Astrocyte of the spinal cord (primary cell): ENCODE measurements around the gene IRS2.
A peak's percentile ranks its signal among the peaks of the same experiment; 100 is the strongest.
"Not testable (repeated sequence)": the region's sequence is repeated elsewhere in the genome, so short reads cannot be mapped to it uniquely, and the experiment has no call there.

ENCODE experiments used
- DNase-seq: peaks from one replicate; pipeline ENCODE4 v3.0.0; 2011; ENCODE audit warnings: low read depth, low spot score
- H3K4me3 ChIP-seq: 2 replicates; pipeline ENCODE4 v1.5.1; 2011; ENCODE audit warnings: low read depth, mild to moderate bottlenecking, low read length, moderate library complexity
- CTCF ChIP-seq: IDR thresholded peaks from 2 replicates; pipeline ENCODE4 v1.5.1; 2012; ENCODE audit warnings: low read depth, mild to moderate bottlenecking, low read length, inconsistent platforms
- in situ Hi-C: cut with HindIII; loops from 2 replicates; pipeline ENCODE4 v1.10.0; 2017; ENCODE audit warnings: low sequenced_read_pairs

IRS2 gene

GRCh38 chr13:109786457-109787134, at the start of gene IRS2:
Gene IRS2 (minus strand): TSS chr13:109786583. CDS start chr13:109786053, 530 bp downstream.
- no peak for TF ChIP-seq CTCF
- peak within 1 kb of the TSS; percentile 63 for H3K4me3 ChIP-seq
- peak; percentile 90 for DNase-seq
- in situ Hi-C loops: no loop called here

GRCh38 chr13:109834973-109835720, 48.8 kb upstream of the IRS2 start:
- no peak overlapping the region for H3K4me3 ChIP-seq
- in situ Hi-C loops: no loop called here
- DNase-seq: no peak
- TF ChIP-seq CTCF: no peak

GRCh38 chr13:109833940-109834339, 47.6 kb upstream of the IRS2 start:
- H3K4me3 ChIP-seq: no peak overlapping the region
- in situ Hi-C loops: no loop called here
- TF ChIP-seq CTCF: no peak
- no peak for DNase-seq

- TF ChIP-seq CTCF: no peak
These were observed 46.7 kb upstream of the IRS2 start for GRCh38 chr13:109833071-109833470.

GRCh38 chr13:109828591-109829316, 42.4 kb upstream of the IRS2 start:
- in situ Hi-C loops, DNase-seq: not testable (repeated sequence)

More at GRCh38 chr13:109833071-109833470, 46.7 kb upstream of the IRS2 start:
- DNase-seq: no peak
- in situ Hi-C loops: no loop called here
- H3K4me3 ChIP-seq: no peak overlapping the region

GRCh38 chr13:109823201-109823600, 36.8 kb upstream of the IRS2 start:
- in situ Hi-C loops, H3K4me3 ChIP-seq, DNase-seq: not testable (repeated sequence)

More at GRCh38 chr13:109828591-109829316, 42.4 kb upstream of the IRS2 start:
- not testable (repeated sequence) for H3K4me3 ChIP-seq

GRCh38 chr13:109821103-109821502, 34.7 kb upstream of the IRS2 start:
- TF ChIP-seq CTCF: no peak
- H3K4me3 ChIP-seq: no peak overlapping the region
- DNase-seq: no peak

More at GRCh38 chr13:109821103-109821502, 34.7 kb upstream of the IRS2 start:
- in situ Hi-C loops: no loop called here
